GM19455 (cell line): Measurements from ENCODE around the gene PPFIA1.

Source experiments
- ATAC-seq: cut with Tn5 transposase; IDR thresholded peaks from one replicate; pipeline ENCODE4 v1.9.1; 2021; ENCODE audit not compliant: unreplicated experiment

Gene PPFIA1

DNA sequence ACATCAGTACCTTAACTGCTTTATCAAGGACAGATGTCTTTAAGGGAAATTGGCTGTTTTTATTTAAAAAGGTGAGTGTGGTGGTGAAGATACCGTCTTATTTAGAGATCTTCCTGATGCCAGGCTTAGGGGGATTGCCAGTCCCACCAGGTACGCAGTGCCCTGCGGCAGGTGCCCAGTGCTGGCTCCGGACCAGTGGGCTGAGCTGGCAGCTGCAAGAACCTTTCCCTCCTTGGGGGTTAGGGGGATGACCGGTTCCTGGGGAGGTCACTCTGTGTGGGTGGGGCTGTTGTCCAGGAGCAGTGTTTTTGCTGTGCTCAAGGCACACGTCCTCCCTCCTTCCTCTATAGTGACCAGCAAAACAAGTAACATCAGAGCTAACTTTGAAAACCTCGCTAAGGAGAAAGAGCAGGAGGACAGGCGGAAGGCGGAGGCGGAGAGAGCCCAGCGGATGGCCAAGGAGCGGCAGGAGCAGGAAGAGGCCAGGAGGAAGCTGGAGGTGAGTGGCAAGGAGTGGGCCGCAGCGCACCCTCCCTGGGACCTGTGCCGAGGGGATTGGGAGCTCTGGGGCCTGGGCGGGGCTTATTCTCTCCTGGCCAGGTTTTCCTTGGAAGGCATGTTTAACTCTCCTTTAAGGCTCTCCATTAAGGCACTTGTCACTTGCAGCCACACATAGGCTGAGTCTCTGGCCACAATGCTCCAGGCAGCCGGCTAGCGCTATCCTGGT lies 158.4 kb downstream of the PPFIA1 start:
- no peak for ATAC-seq

DNA sequence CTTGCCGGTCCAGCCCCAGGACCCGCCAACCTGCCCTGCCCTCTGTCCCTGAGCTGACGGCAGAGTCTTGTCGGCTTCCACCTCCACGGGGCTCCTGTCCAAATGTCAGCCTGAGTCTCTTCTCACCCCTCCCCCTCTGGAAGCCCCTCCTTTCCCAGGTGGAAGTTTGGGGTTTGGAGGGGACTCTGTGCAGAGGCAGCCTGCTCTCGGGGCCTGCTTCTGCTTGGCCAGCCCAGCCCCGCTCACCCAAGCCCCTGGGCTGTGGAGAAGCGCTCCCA lies 158.9 kb downstream of the PPFIA1 start:
- no peak for ATAC-seq

DNA sequence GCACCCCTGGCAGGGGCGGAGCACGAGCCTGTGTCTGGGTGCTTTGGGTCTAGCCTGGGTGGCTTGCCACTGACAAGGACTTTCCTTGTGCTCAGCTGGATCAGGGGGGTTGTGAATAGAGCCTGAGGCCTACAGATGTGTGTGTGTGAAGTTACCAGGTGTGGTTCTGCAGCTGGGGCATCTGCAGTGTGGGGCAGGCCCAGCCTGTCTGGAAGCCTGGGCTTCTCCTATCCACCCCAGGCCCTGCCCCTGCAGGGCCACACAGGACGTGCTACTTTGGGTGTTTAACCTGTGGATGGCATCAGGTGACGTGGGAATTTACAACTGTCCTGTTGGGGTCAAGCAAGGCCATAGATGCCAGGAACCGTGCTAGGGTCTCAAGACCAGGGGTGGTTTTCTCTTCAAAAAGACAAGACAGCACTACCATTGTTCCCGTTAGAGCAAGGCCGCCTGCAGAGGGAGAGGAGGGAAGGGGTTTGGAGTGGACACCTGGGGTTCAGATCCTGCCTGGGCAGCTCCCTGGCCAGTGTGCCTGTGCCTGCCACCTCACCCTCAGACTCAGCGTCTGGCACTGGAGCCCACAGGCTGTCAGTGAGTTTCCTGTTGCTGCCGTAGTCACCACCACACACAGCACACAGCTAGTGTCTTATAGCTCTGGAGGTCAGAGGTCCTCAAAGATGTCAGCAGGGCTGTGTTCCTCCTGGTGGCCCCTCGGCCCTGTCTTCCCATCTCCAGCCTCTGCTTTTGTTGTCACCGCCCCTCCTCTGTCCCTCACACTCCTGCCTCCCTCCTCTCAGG lies 159.4 kb downstream of the PPFIA1 start:
- no peak for ATAC-seq

DNA sequence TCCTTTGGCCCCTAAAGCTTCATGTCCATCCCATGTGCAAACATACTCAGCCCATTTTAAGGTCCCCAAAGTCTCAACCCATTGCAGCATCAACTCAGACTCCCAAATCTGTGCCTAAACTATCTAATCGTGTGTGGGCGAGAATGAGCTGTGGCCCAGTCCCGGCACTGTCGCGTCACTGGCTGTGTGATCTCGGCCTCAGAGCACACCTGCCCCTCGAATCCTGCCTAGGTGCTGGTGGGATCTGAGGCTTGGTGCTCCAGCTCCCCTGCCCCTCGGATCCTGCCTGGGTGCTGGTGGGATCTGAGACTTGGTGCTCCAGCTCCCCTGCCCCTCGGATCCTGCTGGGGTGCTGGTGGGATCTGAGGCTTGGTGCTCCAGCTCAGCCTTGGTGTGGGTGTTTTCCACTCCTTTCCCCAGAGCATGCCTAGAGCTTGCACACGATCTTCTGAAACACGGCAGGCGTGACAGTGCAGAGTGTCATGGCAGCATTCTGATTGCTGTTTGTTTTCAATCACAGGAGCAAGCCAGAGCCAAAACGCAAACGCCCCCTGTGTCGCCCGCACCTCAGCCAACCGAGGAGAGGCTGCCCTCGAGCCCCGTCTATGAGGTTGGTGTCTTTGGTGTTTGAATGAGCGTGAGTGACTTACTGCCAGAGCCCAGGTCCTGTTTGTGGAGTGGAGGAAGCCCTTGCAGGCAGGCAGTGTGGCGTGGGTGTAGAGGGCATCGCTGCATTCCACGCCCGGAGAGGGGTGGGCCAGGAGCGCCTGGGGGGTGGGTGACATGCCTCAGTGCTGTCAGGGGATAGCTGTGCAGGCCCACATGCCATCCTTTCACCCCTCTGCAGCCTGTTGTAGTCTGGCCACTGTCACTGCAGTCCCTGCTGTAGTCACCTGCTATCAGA lies 160.4 kb downstream of the PPFIA1 start:
- no peak for ATAC-seq

DNA sequence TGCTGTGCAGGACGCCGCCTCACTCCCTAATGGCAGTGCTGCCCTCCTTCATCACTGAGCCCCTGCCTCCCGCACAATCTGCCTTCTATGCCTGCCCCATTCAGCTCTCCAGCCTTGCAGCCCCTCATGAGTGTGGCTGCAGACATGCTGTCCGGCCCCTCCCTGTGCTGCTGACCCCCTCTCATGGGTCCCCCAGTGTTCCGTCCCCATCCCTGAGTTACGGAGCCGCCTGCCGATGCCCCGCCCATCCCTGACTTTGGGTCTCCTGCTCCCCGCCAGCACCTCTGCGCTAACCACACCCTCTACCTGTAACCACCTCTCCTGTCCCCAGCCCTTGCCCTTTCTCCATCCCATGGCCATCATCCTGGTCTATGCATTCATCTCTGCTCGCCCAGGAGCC lies 161.1 kb downstream of the PPFIA1 start:
- no peak for ATAC-seq

DNA sequence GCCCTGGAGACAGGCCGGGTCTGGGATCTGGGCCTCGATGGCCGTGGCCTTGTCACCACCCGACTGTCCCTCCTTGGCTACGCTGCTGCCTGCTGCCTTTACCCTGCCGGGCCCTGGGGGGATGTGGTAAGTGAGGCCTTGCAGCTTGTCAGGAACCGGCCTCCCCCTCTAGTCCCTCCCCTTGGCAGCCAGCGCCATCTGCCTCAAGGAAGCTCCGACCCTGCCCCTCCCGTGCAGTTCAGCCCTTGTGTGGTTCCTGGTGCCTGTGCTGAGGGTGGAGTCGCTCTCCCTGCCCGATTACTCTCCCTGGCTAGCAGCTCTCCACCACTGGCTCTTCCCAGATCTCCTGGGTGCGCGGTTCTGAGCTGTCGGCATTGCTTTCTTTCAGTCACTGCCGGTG lies 161.6 kb downstream of the PPFIA1 start:
- no peak for ATAC-seq

DNA sequence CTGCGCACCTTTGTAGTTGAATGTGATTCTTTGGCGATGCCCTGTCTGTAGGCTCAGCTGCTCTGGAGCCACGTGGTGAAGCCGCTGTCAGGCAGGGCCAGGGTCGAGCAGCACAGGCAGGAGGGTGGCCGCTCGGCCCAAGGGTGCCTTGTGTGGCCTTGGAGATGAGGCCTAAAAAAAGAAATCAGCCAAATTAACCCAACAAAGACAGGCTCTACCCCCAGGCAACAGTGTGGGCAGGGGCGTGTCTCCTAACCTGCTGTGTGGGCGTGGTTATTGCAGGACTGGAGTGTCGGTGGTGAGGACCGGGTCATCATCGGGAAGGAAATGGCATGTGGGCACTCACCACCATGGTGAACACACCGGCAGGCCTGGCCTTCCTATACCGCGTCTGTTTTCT lies 162.1 kb downstream of the PPFIA1 start:
- ATAC-seq, result no peak

DNA sequence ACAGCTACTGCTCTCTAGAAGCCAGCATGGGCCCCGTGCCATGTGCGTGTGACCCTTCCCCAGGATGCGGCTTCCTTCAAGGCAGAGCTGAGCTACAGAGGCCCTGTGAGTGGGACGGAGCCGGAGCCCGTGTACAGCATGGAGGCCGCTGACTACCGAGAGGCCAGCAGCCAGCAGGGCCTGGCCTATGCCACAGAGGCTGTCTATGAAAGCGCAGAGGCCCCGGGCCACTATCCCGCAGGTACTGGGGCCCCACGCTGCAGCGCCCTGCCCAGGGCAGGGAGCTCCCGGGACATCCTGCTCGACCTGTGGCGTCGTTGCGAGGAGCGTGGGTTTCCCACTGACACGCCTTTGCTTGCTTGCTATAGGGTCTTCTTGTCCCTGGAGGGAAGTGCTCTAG lies 162.5 kb downstream of the PPFIA1 start:
- ATAC-seq, result no peak

DNA sequence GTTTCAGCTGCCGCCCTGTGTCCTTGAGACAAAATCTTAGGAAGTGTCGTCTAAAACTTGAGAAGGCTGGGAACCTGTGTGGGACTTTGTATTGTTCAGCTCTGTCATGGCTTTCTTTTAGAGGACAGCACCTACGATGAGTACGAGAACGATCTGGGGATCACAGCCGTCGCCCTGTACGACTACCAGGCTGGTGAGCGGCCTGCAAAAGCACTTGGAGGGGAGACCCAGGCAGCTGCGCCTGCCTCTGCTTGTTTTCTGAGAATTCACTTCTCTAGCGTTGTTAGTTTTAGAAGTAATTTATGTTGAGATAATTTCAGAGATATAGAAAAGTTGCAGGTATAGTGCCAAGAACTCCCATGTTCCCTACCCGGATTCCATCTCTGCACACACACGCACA lies 163.0 kb downstream of the PPFIA1 start:
- no peak for ATAC-seq
